T-helper 1 cell treated with Interleukin-12 subunit alpha and Interleukin-12 subunit beta and Interleukin-4 antibody, amounts not matched to agents 30 μg/mL and 1 μg/mL, for 36 hours (primary cell): ENCODE measurements around the gene MIB2.
A peak's percentile ranks its signal among the peaks of the same experiment; 100 is the strongest.

Experiments used
- H3K27ac Mint-ChIP-seq: one replicate; pipeline ENCODE4 v1.8.0; 2021; ENCODE audit warnings: mild to moderate bottlenecking, mixed read lengths
- H3K27me3 Mint-ChIP-seq: one replicate; pipeline ENCODE4 v1.8.0; 2021; ENCODE audit warnings: low read depth, mixed read lengths
- H3K36me3 Mint-ChIP-seq: one replicate; pipeline ENCODE4 v1.8.0; 2021; ENCODE audit warnings: low read depth, mixed read lengths
- H3K4me1 Mint-ChIP-seq: one replicate; pipeline ENCODE4 v1.8.0; 2021; ENCODE audit warnings: low read depth, mixed read lengths
- H3K4me3 Mint-ChIP-seq: one replicate; pipeline ENCODE4 v1.8.0; 2021; ENCODE audit warnings: mild to moderate bottlenecking, moderate library complexity, mixed read lengths
- H3K9me3 Mint-ChIP-seq: one replicate; pipeline ENCODE4 v1.8.0; 2021; ENCODE audit warnings: mixed read lengths

The MIB2 gene

DNA sequence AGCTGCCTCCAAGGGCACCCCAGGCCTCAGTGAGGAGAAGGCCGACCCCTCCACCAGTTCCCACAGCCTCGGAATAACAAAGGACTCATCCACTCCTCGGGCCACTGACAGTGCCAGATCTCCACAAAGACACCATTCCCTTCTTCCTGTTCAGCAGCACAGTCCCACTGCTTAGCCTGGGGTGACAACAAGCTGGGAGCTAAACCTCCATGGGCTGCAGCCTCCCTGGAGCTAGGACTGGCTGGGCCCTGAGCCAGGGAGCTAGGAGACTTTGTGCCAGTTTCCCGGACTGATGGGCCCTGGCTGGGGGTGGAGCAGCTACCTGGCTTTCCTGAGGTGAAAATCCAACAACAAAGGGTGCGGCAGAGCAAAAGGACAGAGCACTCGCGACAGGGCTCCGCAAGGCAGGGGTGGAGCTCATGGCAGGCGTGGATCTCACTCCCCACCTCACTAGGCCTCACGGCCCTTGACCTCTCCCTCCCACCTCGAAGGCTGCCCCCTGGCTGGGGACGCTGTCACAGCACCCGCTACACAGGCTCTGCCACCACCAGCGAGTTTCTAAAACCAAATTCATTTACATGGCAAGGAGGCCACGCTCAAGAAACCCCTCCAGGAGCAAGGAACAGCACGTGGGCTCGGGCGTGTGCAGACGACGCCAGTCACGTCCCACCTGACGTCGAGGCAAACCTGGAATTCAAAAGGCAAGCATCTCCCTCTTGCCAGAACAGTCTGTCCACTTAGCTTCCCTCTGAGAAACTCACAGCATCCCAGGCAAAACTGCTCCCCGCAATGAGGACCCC, 63.5 kb downstream of the MIB2 start:
- Mint-ChIP-seq H3K9me3 (no peaks in the 10 kb centered on the region), H3K4me1 (peaks cover 19% of the 10 kb centered on the region), H3K27me3 (no peaks in the 10 kb centered on the region), H3K27ac (peak overlapping the region; percentile 94), H3K36me3 (peaks cover 7% of the 10 kb centered on the region), H3K4me3 (peak overlapping the region; percentile 73)
